Epithelial cell of proximal tubule (primary cell): ENCODE results near the gene AGBL4. TPM values are rescaled to one million over a fixed set of nuclear protein-coding genes. Genes with fewer than 3 reads are reported as not detected.

Experiments
- DNase-seq: peaks from one replicate; pipeline ENCODE4 v3.0.0-alpha.2; 2011; ENCODE audit warnings: low read depth
- H3K4me3 ChIP-seq: 2 replicates; pipeline ENCODE4 v1.5.1; 2011; ENCODE audit warnings: low read depth, mild to moderate bottlenecking, low read length
- total RNA-seq: library from RNA; depleted of rRNA; stranded (reverse); fragments of >200 nt; gene quantifications from 2 replicates; pipeline ENCODE4 v1.2.3, GENCODE V29; 2015
- TF ChIP-seq, protein P1 (sequence below): conservative IDR thresholded peaks from 2 replicates; pipeline ENCODE4 v1.5.1; 2012; ENCODE audit warnings: low read depth, mild to moderate bottlenecking, low read length

Gene AGBL4
- total RNA-seq, 1 donor from 2014 or later: not detected

DNA sequence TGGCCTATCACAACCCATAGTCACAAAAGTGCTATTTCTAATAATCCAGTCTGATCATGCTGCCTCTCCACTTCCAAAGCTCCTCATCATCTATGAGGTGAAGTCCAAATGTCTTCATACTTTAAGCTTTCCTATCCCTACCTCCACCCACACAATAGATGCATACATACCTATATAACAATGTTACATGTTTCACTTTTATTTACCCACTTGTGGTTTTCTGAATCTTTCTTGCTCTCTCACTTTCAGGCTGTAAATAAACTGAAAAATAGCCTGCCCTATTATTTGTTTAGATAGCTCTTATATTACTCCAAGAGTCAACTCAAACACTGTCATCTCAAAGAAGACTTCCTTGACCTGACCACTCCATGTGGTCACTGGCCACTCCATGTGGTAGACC, 840.3 kb downstream of the AGBL4 start:
- H3K4me3 ChIP-seq: no peak overlapping the region
- TF ChIP-seq, protein P1, sequence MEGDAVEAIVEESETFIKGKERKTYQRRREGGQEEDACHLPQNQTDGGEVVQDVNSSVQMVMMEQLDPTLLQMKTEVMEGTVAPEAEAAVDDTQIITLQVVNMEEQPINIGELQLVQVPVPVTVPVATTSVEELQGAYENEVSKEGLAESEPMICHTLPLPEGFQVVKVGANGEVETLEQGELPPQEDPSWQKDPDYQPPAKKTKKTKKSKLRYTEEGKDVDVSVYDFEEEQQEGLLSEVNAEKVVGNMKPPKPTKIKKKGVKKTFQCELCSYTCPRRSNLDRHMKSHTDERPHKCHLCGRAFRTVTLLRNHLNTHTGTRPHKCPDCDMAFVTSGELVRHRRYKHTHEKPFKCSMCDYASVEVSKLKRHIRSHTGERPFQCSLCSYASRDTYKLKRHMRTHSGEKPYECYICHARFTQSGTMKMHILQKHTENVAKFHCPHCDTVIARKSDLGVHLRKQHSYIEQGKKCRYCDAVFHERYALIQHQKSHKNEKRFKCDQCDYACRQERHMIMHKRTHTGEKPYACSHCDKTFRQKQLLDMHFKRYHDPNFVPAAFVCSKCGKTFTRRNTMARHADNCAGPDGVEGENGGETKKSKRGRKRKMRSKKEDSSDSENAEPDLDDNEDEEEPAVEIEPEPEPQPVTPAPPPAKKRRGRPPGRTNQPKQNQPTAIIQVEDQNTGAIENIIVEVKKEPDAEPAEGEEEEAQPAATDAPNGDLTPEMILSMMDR: no peak
- no peak for DNase-seq

DNA sequence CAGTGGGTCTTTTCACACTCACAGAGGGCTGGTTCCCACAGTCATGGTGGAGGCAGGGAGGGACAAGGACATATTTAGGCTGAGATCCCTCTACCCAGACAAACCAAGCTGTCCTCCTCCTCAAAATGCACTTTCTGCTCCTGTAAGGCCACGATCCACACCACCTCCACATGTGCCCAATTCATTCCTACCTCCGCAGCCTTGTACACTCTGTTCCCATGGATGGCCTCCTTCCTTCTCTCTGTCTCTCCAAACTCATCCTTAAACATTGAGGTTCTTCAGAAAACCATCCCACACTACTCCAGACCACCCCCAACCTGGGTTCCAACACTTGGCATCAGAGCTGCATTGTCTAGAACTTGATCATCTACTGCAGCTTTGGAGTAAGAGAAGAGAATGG, 842.7 kb downstream of the AGBL4 start:
- no peak for DNase-seq
- TF ChIP-seq, protein P1: no peak
- no peak overlapping the region for H3K4me3 ChIP-seq

DNA sequence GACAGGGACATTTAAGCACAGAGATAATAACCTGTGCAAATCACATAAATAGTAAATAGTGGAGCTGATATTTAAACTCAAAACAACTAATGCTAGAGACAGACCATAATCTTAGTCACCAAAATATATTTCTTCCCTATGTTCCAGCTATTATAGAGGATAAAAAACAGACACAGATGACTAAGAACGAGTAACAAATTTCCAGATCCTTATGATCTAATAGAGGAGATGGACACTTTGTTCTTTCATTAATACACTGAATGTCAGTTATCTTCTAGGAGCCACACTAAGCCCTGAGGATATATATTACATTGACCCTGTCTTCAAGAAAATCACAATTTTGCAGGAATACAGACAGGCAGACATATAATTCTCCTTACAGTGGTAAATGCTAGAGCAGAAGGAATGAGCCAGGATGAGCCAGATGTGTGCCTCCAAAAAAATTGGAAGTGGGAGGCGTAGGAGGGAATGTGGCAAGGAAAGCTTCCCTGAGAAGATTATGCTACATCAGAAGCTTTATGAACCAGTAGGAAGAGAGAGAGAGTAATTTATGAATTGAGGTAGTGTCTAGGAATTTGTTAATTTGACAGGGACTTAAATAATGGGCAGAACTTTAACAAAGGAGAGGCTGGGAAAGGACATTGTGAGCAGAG, 851.7 kb downstream of the AGBL4 start:
- no peak for DNase-seq
- TF ChIP-seq, protein P1: no peak
- no peak overlapping the region for H3K4me3 ChIP-seq

DNA sequence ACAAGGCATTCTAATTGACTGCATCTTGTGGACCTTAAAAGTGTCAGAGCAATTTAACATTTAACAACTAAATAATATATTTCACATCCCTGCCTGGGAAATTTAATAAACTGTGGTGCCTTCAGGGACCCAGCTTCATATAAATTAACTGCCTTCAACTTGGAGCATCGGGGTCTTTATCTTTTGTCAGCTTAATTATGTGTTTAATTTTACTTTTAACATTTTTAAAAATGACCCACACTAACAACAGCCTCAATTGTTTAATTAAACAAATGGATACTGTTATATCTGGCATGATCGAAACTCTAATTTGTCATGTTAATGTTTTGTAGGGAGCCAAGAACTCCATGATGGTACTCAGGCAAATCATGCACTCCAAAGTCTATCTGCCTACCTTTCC, 857.7 kb downstream of the AGBL4 start:
- no peak for DNase-seq
- TF ChIP-seq, protein P1: no peak
- no peak overlapping the region for H3K4me3 ChIP-seq

DNA sequence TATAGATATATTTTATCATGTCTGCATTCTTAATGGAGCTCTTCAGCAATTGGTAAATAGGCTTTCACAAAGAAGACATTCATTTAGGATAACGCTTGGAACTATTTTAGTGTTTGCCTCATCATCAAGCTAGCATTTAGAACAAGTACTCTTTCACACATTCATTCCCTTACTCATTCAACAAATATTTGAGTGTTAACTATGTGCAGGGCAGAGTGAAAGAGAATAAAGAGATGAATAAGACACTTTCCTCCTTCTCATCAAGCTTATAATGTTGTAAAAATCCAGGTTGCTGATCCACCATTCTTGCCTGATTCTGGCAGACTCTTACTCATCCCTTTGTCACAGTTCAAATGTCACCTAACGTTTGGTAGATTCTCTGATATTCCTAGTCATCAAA, 860.7 kb downstream of the AGBL4 start:
- DNase-seq: peak; percentile 70
- TF ChIP-seq, protein P1: no peak
- H3K4me3 ChIP-seq: no peak overlapping the region

DNA sequence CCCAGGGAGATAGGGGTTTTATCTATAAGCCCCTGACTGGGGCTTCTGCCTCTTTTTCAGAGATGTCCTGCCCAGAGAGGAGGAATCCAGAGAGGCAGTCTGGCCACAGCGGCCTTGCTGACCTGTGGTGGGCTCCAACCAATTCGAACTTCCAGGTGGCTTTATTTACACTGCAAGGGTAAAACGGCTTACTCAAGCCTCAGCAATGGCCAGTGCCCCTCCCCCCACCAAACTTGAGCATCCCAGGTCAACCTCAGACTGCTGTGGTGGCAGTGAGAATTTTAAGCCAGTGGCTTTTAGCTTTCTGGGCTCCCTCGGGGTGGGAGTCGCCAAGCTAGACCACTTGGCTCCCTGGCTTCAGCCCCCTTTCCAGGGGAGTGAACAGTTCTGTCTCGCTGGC, 863.1 kb downstream of the AGBL4 start:
- no peak for DNase-seq
- H3K4me3 ChIP-seq: no peak overlapping the region
- TF ChIP-seq, protein P1: no peak

DNA sequence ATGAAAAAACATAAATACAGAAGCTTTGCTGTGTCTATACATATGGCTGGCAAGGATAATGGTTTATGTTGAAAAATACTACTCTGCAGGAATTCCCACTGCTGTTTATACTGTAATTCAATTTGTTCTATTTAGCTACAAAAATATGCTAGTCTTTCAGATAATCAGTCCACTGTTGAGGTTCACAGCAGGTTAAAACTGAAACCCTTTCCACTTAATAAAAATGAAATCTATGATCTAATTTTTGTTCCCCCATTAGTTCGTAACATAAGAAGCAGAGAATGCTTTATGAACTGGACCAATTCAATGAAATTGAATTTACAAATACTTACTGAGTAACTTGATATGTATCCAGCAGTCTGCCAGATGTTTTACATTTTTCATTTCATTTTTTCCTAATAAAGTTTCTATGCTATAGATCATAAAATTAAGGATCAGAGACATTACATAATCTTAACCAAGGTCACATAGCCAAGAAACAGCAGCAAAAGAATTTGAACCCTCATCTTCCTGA, 887.0 kb downstream of the AGBL4 start:
- no peak for DNase-seq
- no peak overlapping the region for H3K4me3 ChIP-seq

More for the DNA sequence above, 887.0 kb downstream of the AGBL4 start:
- TF ChIP-seq, protein P1: no peak
